Measurements from ENCODE around the gene PCDH17.

Gene PCDH17

DNA sequence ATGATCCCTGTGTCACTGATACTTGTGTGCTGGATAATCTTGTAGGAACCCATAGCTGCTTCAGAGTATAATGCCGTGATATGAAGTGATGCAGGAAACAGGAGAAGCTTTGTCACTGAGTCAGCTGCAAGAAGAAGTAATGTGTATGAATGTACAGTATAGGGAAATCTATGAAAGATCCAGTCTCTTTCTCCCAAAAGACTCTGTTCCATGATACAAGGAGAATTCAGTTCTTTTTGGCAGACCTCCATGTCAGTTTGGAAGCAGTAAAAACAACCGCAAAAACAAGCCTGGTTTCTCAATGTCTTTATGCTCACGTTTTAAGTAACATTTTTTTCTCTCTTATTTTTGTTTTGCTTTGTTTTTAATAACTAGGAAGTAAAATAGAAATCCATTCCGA lies 33.9 kb downstream of the PCDH17 start:
- TF ChIP-seq, protein P1, sequence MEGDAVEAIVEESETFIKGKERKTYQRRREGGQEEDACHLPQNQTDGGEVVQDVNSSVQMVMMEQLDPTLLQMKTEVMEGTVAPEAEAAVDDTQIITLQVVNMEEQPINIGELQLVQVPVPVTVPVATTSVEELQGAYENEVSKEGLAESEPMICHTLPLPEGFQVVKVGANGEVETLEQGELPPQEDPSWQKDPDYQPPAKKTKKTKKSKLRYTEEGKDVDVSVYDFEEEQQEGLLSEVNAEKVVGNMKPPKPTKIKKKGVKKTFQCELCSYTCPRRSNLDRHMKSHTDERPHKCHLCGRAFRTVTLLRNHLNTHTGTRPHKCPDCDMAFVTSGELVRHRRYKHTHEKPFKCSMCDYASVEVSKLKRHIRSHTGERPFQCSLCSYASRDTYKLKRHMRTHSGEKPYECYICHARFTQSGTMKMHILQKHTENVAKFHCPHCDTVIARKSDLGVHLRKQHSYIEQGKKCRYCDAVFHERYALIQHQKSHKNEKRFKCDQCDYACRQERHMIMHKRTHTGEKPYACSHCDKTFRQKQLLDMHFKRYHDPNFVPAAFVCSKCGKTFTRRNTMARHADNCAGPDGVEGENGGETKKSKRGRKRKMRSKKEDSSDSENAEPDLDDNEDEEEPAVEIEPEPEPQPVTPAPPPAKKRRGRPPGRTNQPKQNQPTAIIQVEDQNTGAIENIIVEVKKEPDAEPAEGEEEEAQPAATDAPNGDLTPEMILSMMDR (IDR thresholded peaks at IDR 0.05; ENCODE audit: low read depth, low read length) = no peak

DNA sequence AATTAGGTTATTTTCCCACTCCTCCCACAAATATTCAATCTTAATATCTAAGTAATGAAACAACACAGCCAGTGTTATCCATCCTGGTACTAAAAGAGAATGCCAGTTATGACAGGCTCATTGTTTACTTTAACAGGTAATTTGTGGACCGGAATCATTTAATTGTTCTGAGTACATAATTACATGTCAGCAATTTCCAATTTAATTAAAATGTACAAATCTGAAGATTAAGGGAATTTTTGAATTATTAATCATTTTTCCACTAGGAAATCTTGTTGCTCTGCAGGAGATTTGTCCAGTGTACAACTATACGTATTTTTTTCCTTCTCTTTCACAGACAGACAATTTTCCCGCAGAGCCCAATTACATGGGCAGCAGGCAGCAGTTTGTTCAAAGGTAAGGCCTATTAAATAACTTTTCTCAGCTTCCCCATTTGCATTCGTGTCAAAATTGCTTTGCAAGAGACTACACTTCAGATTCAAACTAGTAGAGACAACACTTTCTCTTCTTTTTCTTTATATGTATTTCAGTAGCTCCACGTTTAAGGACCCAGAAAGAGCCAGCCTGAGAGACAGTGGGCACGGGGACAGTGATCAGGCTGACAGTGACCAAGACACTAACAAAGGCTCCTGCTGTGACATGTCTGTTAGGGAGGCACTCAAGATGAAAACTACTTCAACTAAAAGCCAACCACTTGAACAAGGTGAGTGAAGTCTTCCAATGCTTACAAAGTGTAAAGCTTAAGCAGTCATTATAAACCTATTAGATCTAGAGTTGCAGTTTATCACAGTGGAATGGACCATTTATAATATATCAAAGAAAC lies 34.8 kb downstream of the PCDH17 start:
- TF ChIP-seq, protein P1 (IDR thresholded peaks at IDR 0.05; ENCODE audit: low read depth, low read length) = no peak
- H3K4me3 ChIP-seq (ENCODE audit: low read depth, low read length) = no peak overlapping the region

More for the DNA sequence above, 33.9 kb downstream of the PCDH17 start:
- H3K4me3 ChIP-seq (ENCODE audit: low read depth, low read length) = no peak overlapping the region

DNA sequence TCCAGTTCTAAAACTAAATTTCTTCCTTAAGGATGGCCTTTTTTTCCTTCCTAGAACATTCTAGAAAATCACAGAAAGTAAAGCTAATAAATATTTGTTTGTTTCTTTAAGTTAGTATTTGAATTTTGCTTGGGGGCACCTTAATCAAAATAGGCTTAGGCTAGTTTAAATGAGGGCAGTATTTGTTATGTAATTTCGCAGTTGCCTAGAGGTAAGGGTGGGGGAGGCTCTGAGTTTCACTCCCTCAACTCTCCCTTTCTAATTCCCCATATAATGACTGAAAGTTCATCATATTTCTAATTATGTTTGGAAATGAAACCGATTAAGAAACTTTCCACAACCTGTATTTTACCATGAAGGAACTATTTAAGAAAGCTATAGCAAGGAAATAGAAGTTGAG lies 40.6 kb downstream of the PCDH17 start:
- no peak overlapping the region for H3K4me3 ChIP-seq (ENCODE audit: low read depth, low read length)
- TF ChIP-seq, protein P1 (IDR thresholded peaks at IDR 0.05; ENCODE audit: low read depth, low read length) = no peak

DNA sequence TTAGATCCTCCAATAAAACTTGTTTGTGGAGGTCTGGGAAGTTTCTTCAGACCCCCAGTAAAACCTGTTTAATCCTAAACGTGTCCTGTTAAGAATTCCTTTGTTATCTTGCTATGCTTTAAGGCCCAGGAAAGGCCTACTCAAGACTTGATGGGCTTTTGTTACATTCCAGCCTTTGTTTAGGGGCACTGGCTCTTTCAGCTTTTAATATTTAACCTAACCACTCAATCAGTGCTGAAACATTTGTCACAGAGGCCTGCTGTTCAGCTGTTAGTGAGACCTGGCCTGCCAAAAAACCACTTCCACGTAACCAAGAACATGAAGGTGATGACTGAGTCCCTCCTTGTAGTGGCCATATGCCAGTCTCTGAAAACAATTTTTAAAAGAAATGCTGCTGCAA lies 41.7 kb downstream of the PCDH17 start:
- no peak overlapping the region for H3K4me3 ChIP-seq (ENCODE audit: low read depth, low read length)
- TF ChIP-seq, protein P1 (IDR thresholded peaks at IDR 0.05; ENCODE audit: low read depth, low read length) = no peak

DNA sequence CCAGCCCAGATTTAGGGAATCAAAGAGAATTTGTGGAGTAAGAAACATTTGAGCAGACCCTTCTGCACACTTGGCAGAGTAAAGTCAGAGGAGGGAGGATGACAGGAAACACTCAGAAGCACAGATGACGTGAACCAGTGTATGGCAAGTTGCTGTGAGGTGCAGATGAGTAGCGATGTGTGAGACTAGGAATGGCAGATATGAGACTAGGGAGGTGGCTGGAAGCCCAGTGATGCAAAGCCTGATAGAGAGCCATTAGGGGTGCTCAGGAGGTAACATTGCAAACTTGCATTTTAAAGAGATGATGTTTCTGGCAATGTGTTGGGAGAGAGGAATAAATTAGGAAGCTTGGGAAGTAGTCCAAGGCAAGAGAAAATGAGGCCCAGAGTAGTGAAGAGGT lies 44.0 kb downstream of the PCDH17 start:
- H3K4me3 ChIP-seq (ENCODE audit: low read depth, low read length) = no peak overlapping the region
- TF ChIP-seq, protein P1 (IDR thresholded peaks at IDR 0.05; ENCODE audit: low read depth, low read length) = no peak

DNA sequence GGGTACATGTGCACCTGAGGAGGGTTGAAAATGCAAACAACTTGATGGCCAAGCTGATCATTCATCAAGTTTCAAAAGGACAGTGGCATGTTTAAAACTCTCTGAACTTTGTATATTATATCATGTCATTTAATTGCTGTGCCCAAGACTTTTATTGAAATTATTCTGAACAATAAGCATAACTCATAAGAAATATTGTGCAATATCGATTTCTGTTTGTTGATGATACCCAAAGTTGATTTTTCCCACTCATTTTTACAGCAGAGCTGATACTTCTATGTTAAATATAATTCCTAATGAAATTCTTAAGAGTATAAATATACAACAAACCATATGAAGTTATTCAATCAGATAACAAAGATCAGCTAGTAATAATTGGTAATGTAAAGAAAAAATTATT lies 49.1 kb downstream of the PCDH17 start:
- TF ChIP-seq, protein P1 (IDR thresholded peaks at IDR 0.05; ENCODE audit: low read depth, low read length) = no peak
- H3K4me3 ChIP-seq (ENCODE audit: low read depth, low read length) = no peak overlapping the region

DNA sequence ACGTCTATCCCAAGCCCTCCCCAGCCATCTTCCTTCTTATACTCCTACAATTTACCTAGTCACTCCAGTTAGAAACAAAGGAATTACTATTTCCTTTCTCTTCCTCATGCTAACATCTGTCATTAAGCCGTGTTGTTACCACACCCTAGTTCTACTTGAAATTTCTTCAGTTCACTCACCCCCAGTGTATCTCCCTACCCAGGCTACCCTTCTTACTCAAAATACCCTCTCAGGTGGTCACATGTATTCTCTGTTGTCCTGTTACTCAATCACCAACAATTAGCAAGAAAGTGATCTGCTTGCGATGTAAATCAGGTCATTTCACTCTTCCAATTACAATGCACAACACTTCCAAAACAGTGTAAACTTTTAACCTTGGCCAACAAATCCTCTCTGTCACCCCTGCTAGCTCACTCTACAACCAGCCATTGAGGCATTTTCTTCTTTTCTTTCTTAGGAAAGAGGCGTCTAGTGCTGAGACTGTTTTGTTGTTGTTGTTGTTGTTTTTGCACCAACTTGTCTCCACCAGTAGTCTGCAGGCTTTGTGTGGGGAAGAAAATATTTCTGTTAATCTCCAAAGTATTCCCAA lies 50.7 kb downstream of the PCDH17 start:
- H3K4me3 ChIP-seq (ENCODE audit: low read depth, low read length) = no peak overlapping the region
- TF ChIP-seq, protein P1 (IDR thresholded peaks at IDR 0.05; ENCODE audit: low read depth, low read length) = no peak

Data from WI38 (cell line).